ENCODE measurements around the gene CABP4.

CABP4 gene

DNA sequence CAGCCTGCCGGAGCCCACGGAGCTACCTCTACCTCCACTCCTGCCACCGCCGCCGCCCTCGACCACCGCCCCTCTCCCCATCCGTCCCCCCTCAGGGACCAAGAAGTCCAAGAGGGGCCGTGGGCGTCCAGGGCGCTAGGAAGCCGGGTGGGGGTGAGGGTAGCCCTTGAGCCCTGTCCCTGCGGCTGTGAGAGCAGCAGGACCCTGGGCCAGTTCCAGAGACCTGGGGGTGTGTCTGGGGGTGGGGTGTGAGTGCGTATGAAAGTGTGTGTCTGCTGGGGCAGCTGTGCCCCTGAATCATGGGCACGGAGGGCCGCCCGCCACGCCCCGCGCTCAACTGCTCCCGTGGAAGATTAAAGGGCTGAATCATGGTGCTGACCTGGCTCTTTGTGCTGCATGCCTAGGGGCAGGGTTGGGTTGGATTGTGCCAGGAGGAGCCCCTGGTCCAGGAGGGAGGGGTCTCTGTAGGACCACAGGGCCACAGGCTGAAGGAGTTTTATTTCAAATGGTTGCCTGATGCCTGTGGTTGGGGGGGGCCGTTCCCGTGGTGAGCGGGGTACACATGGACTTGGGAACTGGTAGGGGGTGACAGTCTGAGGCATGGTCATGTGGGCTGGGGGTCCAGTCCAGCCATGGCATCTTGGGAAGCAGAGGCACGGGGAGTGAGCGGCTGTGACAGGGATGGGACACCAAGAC lies 20.0 kb upstream of the CABP4 start:
- ChIA-PET POLR2A (no interaction called here), CTCF (no interaction called here)
- no peak for DNase-seq (ENCODE audit: low read depth, low spot score)
- TF ChIP-seq, protein P1, sequence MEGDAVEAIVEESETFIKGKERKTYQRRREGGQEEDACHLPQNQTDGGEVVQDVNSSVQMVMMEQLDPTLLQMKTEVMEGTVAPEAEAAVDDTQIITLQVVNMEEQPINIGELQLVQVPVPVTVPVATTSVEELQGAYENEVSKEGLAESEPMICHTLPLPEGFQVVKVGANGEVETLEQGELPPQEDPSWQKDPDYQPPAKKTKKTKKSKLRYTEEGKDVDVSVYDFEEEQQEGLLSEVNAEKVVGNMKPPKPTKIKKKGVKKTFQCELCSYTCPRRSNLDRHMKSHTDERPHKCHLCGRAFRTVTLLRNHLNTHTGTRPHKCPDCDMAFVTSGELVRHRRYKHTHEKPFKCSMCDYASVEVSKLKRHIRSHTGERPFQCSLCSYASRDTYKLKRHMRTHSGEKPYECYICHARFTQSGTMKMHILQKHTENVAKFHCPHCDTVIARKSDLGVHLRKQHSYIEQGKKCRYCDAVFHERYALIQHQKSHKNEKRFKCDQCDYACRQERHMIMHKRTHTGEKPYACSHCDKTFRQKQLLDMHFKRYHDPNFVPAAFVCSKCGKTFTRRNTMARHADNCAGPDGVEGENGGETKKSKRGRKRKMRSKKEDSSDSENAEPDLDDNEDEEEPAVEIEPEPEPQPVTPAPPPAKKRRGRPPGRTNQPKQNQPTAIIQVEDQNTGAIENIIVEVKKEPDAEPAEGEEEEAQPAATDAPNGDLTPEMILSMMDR (IDR thresholded peaks at IDR 0.05; ENCODE audit: insufficient read depth, low read length, missing control alignments), result no peak
- H3K4me3 ChIP-seq (ENCODE audit: low read depth, low read length), result no peak overlapping the region

DNA sequence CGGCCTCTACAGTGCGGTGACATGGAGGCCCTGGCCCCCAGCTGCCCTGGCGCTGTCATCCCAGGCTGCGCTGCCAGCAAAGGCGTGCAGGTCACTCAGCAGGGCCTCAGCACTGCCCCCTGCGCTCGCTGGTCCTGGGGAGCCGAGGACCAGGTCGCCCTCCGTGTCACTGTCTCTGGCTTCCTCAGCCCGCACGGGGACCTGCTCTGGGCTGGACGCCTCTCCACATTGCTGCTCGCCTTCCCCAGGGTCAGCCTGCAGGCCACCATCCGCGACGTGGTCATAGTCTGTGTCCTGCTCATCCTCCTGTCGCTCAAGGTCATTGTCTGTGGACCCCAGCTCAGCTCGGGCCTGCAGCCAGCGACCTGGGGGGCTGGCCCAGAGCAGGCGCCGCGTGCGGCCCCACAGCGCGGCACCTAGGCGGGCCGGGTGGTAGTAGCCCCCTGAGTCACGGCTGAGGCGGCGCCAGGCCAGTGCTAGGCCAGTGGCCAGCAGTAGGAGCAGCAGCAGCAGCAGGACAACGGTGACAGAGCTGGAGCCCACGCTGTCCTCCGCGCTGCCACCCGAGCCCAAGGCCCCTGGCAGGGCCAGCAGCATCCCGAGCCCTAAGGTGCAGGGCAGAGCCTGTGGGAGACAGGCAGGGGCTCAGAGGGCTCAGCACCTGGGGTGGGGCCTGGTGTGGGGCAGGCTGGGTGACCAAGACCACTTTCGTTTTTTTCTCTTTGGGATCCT lies 19.3 kb upstream of the CABP4 start:
- ChIA-PET CTCF (no interaction called here), POLR2A (no interaction called here)
- H3K4me3 ChIP-seq (ENCODE audit: low read depth, low read length), result no peak overlapping the region
- no peak for DNase-seq (ENCODE audit: low read depth, low spot score)
- TF ChIP-seq, protein P1 (IDR thresholded peaks at IDR 0.05; ENCODE audit: insufficient read depth, low read length, missing control alignments), result no peak

DNA sequence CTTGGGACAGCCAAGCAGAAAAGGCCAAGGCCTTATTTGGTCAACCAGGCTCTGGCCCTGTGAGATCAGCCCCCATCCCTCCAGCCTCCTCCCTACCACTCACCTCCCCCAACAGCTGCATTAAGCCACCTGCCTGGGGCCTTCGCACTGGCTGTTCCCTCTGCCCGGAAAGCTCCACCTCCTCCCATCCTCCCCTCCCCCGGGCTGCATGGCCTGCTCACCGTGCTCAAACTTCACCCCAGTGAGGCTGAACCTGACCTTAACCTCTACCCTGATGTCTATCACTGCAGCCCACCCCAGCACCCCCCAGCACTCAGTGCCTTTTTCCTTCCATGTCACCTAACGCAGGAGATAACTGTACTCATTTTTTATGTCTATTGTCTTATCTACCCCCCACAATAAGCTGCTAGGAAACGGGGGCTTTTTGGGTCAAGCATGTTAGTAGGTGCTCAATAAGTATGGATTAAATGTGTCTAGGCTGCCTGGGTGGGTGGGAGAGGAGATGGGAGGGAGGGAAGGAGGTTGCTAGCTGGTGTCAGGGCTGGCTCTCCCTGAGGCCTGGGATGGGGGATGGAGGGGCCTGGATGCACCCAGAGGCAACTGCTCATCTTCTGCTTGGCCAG lies 18.6 kb upstream of the CABP4 start:
- H3K4me3 ChIP-seq (ENCODE audit: low read depth, low read length), result no peak overlapping the region
- no peak for DNase-seq (ENCODE audit: low read depth, low spot score)
- ChIA-PET POLR2A (interaction anchor here (0.6 kb wide), 1 partner anchor 22 kb away, joined by 3 read pairs; no protein-coding TSS in a partner anchor), CTCF (no interaction called here)
- TF ChIP-seq, protein P1 (IDR thresholded peaks at IDR 0.05; ENCODE audit: insufficient read depth, low read length, missing control alignments), result no peak

DNA sequence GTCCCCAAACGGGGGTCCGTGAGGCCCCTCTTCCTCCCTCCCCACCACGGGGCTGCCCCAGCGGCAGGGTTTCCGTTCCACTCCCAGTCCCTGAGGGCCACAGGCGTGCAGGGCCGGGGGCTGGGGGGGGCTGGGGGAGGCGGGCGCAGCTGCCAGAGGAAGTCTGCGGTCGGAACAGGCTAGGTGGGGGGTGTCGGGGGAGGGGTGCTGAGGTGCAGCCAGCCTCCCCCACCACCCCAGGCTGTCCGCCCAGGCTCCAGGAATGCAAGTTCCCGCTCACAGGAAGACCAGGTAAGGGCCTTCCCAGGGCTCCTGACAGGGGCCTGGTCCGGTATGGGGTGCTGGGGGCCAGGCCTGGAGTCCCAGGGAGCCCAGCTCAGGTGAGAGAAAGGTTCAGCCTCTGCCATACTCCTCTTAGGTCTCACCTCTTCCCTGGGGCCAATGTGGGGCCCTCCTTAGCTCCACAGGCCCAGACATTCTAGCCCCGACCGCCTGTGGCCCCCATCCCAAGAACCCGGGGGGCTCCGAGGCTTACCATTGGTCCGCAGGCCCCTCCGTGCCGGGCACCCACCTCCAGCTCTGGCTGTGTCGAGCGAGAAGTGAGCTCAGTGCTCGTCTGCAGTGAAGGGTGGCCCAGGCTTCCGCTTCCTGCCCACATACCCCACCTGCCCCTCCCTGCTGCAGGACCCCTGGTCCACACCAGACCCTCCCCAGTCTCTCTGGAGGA lies 17.9 kb upstream of the CABP4 start, which contains the start of gene PTPRCAP:
Gene PTPRCAP, minus strand, starts transcription at position 601 of the 727 bp plus-strand sequence. Its CDS starts 63 bp downstream, at position 538.
- H3K4me3 ChIP-seq (ENCODE audit: low read depth, low read length), result no peak within 1 kb of the TSS

DNA sequence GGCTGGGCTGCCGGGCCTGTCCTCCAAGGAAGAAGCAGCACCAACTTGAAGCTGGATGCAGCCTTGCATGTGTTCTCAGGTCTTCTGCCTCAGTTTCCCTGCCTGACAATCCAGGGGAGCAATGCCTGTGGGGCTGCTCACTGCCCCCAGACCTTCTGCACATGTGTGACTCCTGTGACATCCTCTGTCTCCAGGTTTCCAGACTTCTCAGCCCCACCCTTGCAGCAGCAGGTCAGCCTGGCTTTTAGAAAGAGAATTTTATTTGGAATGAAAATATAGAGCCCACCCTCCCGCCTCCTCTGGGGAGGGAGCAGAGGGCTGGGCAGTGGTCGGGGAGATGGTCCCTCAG lies 17.4 kb upstream of the CABP4 start:
- ChIA-PET CTCF (interaction anchor here (1.5 to 2.1 kb wide), 2 partner anchors 9 to 37 kb away, joined by 3 to 9 read pairs; partner anchors contain the start of gene RPS6KB2), POLR2A (interaction anchor here (0.6 to 1.2 kb wide), 2 partner anchors 31 to 36 kb away, joined by 3 read pairs; partner anchors contain the start of genes PPP1CA and TMEM134)
- TF ChIP-seq, protein P1 (IDR thresholded peaks at IDR 0.05; ENCODE audit: insufficient read depth, low read length, missing control alignments), result no peak
- no peak for DNase-seq (ENCODE audit: low read depth, low spot score)
- H3K4me3 ChIP-seq (ENCODE audit: low read depth, low read length), result no peak overlapping the region

More for the DNA sequence above, 17.9 kb upstream of the CABP4 start, which contains the start of gene PTPRCAP:
- ChIA-PET CTCF (interaction anchor here (1.5 kb wide), 1 partner anchor 36 kb away, joined by 3 read pairs; no protein-coding TSS in a partner anchor), POLR2A (interaction anchor here (0.6 to 1.2 kb wide), 3 partner anchors 21 to 35 kb away, joined by 3 read pairs; partner anchors contain the start of genes PPP1CA and TMEM134)
- DNase-seq (ENCODE audit: low read depth, low spot score), result no peak
- TF ChIP-seq, protein P1 (IDR thresholded peaks at IDR 0.05; ENCODE audit: insufficient read depth, low read length, missing control alignments), result no peak
